Suprapubic skin (tissue), 3 donors: ENCODE data around the gene ZNF283.

ENCODE experiments used
- CTCF ChIP-seq, 2 donors: fragments of 200-600 bp in 1 of 2; fragments of 450-650 bp in 1 of 2; sonication (generic) in 1 of 2; IDR thresholded peaks; one replicate each; pipeline ENCODE4 v1.5.1; 2016 to 2019; ENCODE audit warnings: antibody characterized with exemption in 2 of 2, mild to moderate bottlenecking in 1 of 2, moderate library complexity in 1 of 2
- POLR2AphosphoS5 ChIP-seq, 3 donors: sonication (generic); formaldehyde crosslinking; IDR thresholded peaks; one replicate each; pipeline ENCODE4 v1.6.1; 2017; ENCODE audit warnings: antibody characterized with exemption in 3 of 3

- TF ChIP-seq POLR2AphosphoS5 (IDR thresholded peaks at IDR 0.05) (no peak), CTCF (IDR thresholded peaks at IDR 0.05) (no peak)
Observed at GRCh38 chr19:43783636-43784035, 43.5 kb upstream of the ZNF283 start.
